Muscle of arm (tissue), 12 donors: ENCODE data around the gene LAMA1. TPM values are rescaled to one million over a fixed set of nuclear protein-coding genes. Genes with fewer than 3 reads are reported as not detected.
"Not testable (repeated sequence)": the region's sequence is repeated elsewhere in the genome, so short reads cannot be mapped to it uniquely, and the experiment has no call there.

Experiments used
- DNase-seq: peaks from one replicate; pipeline ENCODE4 v3.0.0-alpha.2; 2013
- polyA plus RNA-seq, 12 donors: library from polyadenylated mRNA; unstranded; fragments of 120-200 nt; gene quantifications; one replicate each; pipeline ENCODE4 v1.2.1, GENCODE V29; 2013; ENCODE audit not compliant: insufficient read length in 12 of 12

Gene LAMA1
- polyA plus RNA-seq, 12 donors: 1.7 to 5.4 (median 3.9) TPM; not detected in 1

DNA sequence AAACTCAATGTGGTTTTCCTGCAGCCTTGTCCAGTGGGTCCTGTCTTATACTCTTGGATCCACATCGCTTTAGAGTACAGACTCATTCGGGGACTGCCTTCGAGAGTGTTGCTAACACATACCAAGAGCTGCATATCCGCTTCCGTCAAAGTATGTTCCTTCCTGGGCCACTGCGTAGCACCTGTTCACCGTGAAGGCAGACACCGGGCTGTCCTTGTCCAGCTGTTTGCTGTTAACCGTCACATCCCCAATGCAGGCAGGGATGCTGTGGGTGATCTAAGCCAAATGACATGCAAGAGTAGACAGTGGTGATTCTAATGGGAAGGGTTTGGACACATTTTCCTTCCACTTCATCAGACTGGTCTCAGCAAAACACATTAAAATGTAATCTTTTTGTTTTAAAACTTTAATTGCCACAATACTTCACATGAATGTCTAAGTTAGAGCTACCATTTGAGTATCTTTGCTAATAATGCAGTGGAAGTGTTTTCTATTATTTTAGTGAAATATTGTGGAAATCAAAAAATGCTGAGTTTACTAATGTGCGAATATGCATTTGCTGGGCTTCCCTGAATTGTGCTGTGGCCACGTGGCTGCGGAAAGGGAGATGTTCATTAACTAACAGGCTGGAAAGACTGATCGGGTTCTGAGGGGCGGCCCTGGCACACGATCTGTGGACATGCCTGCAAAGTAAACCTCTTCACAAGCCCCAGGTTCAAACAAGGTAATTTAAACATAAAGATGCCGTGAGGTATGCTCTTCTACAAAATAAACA lies 169.1 kb downstream of the LAMA1 start:
- DNase-seq: no peak

DNA sequence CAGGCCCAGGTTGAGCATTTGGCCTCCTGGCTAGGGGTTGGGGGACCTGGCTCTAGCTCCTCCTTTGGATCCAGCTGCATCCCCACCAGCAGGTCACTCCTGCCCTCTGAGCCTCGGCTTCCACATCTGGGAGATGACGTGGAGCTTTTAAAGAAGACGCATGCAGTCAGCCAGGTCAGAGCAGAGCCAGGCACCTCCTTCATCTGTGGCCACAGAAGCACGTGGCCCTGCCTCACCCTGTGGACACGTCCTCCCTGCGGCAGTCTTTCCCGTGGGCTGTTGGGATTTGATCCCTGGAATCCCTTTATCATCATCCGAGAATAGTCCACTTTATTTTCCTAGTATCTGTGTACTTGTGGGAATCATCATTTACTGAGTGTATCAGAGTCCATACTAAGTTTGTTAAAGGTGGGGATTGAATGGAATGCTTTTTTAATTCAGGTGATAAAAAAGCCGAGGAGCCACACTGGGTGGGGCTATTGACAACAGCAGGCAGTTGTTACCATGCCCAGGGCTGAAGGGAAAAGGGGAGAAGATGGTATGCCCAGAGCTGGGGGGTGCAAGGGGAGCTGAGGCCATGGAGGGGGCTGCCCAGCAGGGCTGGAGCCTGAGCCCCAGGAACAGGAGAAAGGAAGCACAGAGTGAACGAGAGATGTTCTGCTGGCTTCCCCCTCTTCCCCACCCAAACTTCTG lies 170.1 kb downstream of the LAMA1 start:
- DNase-seq: no peak

DNA sequence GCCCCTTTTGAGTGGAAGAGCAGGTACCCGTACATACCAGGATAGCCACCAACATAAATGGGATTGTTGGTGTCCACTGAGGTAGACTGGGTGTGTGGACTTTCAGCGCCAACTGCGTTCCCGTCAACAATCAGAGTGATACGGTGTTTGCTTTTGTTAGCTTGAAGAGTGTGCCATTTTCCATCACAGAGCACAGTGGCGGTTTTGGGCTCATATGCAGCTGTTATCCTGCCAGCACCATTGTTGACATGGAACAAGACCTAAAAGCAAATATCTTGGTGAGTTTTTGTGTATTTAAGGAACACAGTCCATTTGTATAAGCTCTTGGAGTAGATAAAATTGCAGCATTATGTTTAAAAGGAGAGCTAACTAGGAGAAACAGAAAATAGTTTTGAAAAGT lies 174.5 kb downstream of the LAMA1 start:
- DNase-seq: no peak

DNA sequence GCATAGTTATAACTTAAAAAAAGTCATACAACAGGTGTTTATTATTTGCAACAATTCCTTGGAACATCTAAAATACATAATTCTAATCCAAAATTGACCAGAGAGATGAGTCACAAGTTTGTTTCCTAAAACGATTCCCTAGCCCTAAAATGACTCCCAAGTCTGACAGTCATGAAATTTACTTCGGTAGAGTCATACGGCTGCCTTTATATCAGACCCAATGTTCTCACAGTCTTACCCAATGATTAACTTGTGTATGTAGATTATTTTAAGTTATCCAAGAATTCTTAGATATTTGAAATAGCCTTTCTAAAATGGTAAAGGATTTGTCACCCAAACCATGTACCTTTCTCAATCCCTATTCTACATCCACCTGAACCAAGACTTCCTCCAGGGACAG lies 174.9 kb downstream of the LAMA1 start:
- no peak for DNase-seq

DNA sequence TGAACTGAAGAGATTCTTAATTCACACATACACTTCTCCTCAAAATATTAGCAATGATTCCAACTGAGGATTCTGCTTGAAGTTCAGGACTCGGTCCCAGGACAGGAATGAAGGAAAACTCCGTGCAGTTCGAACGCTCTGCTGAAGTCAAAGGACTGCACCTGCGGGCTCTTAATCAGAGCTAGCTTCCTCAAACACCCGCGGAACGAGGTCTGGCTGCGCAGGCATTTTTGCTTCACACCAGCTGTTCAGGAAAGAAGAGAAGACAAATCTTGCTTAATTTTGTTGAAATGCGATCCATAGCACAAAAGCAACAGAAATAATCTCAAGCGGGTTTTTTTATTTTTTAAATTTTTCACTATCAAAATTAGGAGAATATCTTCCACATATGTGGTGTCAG lies 175.6 kb downstream of the LAMA1 start:
- no peak for DNase-seq

DNA sequence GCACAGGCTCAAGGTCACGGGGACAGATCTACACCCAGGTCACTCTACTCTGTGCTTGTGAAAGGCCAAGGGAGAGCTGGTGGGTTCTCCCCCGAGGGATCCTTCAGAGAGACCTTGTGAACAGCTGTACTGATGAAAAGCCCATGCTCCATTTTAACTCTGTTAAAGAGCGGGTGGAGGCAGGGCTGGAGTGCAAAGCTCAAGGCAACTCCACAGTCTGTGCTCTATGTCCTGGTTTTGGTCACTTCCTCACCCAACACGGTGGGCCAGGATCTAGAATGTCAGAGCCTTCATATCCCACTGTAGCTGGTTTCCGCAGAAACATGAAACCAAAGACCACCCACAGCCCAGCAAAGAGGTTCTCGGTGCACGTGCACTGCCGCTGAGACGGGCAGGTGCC lies 177.1 kb downstream of the LAMA1 start:
- no peak for DNase-seq

DNA sequence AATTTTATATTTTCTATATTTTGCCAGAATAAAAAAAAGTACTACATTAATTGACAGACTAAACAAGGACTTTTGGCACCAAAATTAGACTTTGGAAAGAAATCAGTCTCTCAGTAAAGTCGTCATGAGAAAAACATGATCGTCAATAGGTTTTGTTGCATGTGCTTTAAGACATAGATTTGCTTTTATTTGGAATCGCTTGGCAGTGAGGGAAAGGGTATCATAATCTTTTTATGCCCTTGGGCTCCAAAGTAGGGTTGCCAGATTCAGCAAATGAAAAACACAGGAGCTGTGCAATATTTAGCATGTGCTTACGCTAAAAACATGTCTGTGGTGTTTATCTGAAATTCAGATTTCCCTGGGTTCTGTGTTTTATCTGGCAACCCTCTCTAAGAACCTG lies 177.6 kb downstream of the LAMA1 start:
- DNase-seq: no peak

DNA sequence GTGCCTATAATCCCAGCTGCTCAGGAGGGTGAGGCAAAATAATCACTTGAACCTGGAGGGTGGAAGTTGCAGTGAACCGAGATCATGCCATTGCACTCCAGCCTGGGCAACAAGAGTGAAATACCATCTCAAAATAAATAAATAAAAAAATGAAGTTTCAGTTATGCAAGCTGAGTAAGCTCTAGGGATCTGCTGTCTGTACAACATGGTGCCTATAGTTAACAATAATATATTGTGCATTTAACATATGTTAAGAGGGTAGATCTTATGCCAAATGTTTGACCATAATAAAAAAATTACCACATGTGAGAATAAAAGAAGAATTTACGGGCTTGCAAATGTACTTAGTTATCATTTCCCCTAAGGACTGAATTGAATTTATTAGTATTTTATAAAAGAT lies 179.2 kb downstream of the LAMA1 start:
- not testable (repeated sequence) for DNase-seq

DNA sequence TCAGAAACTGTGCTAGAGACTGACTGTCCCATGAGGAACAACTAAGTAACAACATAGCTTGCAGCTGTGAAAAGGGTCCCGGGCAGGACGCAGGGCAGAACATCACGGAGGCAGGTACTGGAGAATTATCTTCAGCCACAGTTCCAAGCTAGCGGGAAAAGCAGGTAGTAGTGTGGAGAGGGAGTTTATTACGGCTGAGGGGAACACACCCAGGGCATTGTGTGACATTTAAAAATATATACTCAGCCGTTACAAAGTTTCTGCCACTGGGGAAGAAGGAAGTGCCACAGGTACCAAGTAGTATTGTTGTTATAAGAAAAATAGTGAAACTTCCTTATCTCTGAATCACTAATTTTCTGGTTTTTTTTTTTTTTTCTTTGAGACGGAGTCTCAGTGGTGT lies 179.6 kb downstream of the LAMA1 start:
- no peak for DNase-seq

DNA sequence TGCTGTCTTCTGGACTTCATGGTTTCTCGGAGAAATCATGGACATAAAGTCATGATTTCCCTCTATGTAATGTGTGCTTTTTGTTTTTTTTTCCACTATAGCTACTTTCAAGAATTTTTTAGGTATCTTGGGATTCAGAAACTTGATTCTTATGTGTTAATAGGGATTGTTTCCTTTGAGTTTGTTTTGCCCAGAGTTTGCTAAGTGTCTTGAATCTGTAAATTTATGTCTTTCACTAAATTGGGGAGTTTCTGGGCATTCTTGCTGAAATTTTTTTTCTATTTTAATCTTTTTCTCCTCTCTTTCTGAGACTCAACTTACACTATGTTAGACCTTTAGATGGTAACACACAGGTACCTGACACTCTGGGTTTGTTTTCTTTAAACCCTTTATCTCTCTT lies 182.7 kb downstream of the LAMA1 start:
- no peak for DNase-seq

DNA sequence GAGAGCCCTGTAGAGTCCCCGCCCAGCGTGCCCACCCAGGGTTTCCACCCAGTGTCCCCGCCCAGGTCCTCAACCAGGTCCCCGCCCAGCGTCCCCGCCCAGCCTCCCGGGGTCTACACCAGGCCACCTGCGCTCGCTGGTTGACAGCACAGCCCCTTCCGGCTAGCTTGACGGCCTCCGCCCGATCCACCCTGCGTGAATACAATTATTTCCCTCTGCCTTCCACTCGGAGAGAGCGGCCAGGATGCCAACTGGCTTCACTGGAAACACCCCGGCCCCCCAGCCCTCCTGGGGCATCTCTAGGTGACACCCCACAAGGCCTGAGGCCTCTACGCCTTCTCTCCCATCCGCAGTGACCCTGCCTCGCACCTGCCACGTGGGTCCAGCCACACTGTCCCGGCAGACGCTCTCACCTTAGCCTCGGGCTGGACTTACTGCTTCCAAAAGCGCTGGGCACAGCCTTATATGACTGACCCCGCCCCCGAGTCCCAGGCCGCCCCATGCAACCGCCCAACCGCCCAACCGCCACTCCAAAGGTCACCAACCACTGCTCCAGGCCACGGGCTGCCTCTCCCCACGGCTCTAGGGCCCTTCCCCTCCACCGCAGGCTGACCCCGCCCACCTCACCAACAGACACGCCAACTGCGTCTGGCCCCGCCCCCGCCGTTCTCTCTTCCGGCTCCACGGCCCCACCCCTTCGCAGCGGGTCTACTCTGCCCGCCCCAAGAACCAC lies 188.1 kb downstream of the LAMA1 start:
- no peak for DNase-seq

DNA sequence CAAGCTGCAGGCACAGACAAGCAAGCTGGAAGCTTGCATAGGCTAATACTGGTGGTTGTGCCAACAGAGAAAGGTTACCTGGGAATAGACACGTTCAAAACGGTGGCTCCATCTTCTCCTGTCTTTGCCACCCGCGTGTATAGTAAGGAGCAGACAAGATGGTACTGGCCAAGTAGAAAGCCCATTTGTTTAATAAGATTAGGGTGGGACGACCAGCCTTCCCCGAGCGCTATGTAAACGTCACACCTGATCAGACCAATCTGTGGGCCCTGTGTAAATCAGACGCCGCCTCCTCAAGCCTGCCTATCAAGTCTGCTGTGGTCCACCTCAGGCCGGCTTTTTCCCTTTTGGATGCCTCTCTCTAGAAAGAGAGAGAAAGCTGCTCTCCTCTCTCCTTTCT lies 189.2 kb downstream of the LAMA1 start:
- no peak for DNase-seq

DNA sequence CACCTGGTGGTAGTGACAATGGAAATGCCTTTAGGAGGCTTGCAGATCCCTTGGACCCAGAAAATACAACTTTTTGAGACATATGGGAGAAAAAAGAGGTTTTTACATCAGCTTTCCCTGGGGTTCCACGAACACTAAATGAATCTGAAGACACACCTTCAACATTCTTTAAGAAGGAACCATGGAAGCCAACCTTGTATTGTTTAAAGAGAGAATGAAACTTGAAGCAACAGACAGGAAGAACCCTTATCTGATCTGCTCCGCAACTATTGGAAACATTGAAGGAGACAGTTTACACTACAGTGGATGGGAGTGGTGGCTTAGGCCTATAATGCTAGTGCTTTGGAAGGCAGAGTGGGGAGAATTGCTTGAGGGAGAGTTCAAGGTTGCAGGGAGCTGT lies 190.4 kb downstream of the LAMA1 start:
- DNase-seq: no peak

DNA sequence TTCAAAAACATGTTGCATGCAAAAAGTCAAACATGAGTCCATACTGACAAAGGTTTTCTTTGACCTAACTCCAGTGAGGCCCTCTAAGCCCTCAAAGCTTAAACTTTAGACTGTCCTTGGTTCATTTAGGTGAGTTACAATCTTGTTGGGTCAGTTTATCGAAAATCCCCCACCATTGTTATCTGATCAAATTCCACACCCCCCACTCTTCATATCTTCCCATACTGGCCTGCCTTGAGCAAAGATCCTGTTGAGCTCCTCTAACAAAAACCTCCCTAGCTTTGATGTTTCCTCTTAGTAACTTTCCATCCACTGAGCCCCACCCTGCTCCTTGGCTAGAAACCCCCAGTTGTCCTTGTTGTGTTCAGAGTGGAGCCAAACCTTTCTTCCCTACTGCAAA lies 194.4 kb downstream of the LAMA1 start:
- DNase-seq: no peak

DNA sequence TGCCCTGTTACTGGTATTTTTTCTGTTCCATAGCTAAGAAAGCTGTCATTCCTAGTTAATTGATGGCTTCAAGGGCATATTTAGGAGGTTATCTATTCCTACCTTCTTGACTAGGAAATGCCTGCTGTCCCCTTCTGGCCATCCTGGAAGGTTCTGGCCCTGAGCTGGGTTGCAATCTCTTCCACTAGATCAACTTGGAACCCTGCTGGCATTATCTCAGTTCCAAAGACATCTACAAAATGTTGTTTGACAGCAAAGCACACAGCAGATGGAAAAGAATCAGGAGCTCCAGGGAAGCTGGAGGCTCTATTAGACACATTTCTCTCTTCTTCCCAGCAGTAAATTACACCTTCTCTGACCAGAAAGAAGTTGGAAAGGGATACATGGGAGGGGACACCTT lies 196.0 kb downstream of the LAMA1 start:
- DNase-seq: no peak

DNA sequence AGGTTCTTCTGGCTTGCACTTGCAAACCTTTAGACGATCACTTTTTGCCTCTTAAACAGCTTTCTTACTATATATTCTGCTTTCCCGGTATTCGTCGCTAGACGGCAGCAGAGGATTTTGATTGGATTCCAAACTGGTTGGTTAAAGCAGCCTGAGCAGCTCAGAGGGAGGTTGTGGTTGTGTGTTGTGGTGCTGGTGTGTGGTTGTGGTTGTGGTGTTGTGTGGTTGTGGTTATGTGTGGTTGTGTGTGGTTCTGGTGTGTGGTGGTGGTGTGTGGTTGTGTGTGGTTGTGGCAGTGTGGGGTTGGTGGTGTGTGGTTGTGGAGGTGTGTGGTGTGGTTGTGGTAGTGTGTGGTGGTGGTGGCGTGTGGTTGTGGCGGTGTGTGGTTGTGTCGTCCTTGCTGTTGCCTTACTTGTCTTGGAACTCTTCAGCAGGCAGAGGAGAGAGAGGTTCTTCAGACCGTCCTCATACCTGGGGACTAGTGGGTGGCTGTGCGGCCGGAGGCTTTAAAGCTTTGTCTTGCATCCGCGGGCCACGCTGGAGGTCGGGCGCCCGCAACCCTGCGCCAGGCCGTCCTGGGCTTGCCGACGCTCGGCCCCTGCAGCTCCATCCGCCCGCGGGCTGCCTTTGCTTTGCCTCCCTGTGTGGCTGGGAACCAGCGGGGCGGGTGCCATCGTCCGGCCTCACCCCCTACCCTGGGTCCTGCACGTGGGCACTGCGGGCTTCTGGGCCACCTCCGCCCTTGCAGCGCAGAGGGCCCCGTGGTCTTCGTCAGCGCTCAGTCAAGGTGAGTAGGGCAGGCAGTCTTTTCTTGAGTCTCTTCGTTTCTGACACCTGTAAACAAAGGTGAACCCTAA lies 197.3 kb downstream of the LAMA1 start:
- peak; percentile 58 for DNase-seq

DNA sequence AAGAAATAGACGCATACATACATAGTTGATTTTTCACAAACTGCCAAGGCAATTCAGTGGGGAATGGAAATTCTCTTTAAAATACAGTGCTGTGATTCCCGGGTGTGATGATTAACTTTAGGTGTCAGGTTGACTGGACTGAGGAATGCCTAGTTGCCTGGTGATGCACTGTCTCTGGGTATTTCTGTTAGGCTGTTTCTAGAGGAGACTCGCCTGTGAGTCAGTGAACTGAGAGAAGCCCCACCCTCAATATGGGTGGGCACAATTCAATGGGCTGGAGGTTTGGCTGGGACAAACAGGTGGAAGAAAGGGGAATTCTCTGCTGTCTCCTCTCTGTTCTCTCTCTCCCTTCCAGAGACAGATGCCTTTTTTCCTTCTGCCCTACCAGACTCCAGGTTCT lies 200.5 kb downstream of the LAMA1 start:
- DNase-seq: no peak

DNA sequence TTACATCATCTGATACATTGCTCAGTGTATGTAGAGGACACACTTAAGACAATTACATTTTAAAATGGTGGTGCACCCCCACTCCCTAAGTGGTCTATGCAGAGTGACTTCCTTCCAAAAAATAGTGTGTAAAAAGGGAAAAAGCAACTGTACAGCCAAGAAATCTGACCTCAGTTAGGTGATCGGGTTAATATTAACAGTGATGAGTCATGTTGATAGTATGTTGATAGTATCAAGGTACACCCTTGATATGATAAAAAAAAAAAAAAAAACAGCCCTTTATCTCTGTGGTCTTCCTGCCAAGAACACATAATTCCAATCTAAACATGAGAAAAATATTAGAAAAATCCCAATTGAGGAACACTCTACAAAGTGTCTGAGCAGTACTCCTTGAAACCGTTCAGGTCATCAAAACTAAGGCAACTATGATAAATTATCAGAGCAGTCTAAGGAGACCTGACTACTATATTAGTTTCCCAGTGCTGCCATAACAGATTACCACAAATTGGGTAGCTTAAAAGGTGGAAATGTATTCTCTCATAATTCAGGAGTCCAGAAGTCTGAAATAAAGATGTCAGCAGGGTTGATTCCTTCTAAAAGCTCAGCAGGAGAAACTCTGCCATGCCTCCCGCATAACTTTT lies 216.2 kb downstream of the LAMA1 start:
- no peak for DNase-seq

DNA sequence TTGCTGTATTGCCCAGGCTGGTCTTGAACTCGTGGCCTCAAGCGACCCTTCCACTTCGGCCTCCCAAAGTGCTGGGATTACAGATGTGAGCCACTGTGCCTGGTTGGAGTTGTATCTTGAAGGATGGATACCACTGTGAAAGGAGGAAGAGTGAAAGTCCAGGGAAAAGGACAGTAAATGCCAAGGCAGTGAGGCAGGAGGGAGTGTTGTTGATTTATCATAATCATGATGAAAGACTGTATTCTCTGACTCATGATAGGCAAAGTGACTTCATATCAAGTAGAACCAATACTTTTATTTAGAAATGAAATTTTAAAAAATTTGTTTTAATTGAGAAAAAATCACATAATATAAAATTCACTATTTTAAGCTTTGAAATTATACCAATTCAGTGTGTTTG lies 225.8 kb downstream of the LAMA1 start:
- no peak for DNase-seq
